ENCODE measurements around the gene ODAPH. TPM values are rescaled to one million over a fixed set of nuclear protein-coding genes. Genes with fewer than 3 reads are reported as not detected.
"Not testable (repeated sequence)": the region's sequence is repeated elsewhere in the genome, so short reads cannot be mapped to it uniquely, and the experiment has no call there.

The ODAPH gene
- polyA plus RNA-seq, 2 donors: not detected

DNA sequence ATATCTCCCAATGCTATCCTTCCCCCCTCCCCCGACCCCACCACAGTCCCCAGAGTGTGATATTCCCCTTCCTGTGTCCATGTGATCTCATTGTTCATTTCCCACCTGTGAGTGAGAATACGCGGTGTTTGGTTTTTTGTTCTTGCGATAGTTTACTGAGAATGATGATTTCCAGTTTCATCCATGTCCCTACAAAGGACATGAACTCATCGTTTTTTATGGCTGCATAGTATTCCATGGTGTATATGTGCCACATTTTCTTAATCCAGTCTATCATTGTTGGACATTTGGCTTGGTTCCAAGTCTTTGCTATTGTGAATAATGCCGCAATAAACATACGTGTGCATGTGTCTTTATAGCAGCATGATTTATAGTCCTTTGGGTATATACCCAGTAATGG is 36.4 kb upstream of the ODAPH start:
- not testable (repeated sequence) for H3K9me3 ChIP-seq (ENCODE audit: control insufficient read depth in 2 of 2, insufficient read depth in 1 of 2, low read depth in 1 of 2, low read length in 1 of 2); H3K4me3 ChIP-seq (ENCODE audit: low read depth in 1 of 2, low read length in 2 of 2); H3K36me3 ChIP-seq (ENCODE audit: control insufficient read depth in 2 of 2, insufficient read depth in 2 of 2, low read length in 1 of 2); H3K27ac ChIP-seq (ENCODE audit: low read depth in 2 of 2, low read length in 1 of 2); H3K4me1 ChIP-seq (ENCODE audit: control insufficient read depth in 2 of 2, insufficient read depth in 2 of 2, low read length in 1 of 2); H3K27me3 ChIP-seq (ENCODE audit: control insufficient read depth in 1 of 2, insufficient read depth in 2 of 2, low read length in 2 of 2)
- 98% methylated on average over 4 of the region's 7 CpGs for WGBS, 2 donors

GRCh38 chr4:75525086-75525485 is 30.8 kb upstream of the ODAPH start:
- Histone ChIP-seq H3K9me3 (ENCODE audit: control insufficient read depth in 2 of 2, insufficient read depth in 1 of 2, low read depth in 1 of 2, low read length in 1 of 2) (no peaks in the 10 kb centered on the region), H3K4me1 (ENCODE audit: control insufficient read depth in 2 of 2, insufficient read depth in 2 of 2, low read length in 1 of 2) (no peaks in the 10 kb centered on the region), H3K4me3 (ENCODE audit: low read depth in 1 of 2, low read length in 2 of 2) (no peak overlapping the region), H3K27me3 (ENCODE audit: control insufficient read depth in 1 of 2, insufficient read depth in 2 of 2, low read length in 2 of 2) (no peaks in the 10 kb centered on the region), H3K36me3 (ENCODE audit: control insufficient read depth in 2 of 2, insufficient read depth in 2 of 2, low read length in 1 of 2) (peaks cover 0 to 3% of the 10 kb centered on the region in 2 donors), H3K27ac (ENCODE audit: low read depth in 2 of 2, low read length in 1 of 2) (no peak overlapping the region)
- WGBS, 2 donors: 95 to 100% methylated on average over 1 of the region's 1 CpG

DNA sequence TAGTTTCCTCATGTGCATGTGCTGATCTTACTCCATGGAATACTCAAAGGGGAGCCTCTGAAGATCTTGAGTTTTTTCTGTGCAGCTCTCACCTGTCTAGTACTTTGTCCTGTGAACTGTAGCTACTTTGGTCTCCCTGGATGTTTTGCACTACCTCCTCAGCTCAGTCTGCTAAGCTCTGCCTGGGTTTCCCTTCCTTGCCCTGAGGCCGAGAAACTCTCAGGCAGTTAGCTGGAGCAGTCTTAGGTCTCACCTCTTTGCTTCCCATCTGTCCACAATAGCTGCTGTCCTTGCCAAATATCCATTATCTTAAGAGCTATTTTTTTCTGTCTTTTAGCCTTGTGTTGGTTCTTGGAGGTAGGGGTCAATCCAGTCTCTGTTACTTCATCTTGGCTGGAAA is 30.0 kb upstream of the ODAPH start:
- H3K36me3 ChIP-seq (ENCODE audit: control insufficient read depth in 2 of 2, insufficient read depth in 2 of 2, low read length in 1 of 2): peaks cover 0 to 3% of the 10 kb centered on the region in 2 donors
- 97 to 100% methylated on average over 1 of the region's 1 CpG for WGBS, 2 donors

GRCh38 chr4:75527482-75527881 is 28.4 kb upstream of the ODAPH start:
- Histone ChIP-seq H3K27ac (ENCODE audit: low read depth in 2 of 2, low read length in 1 of 2) (no peak overlapping the region), H3K9me3 (ENCODE audit: control insufficient read depth in 2 of 2, insufficient read depth in 1 of 2, low read depth in 1 of 2, low read length in 1 of 2) (peaks cover 0 to 2% of the 10 kb centered on the region in 2 donors), H3K36me3 (ENCODE audit: control insufficient read depth in 2 of 2, insufficient read depth in 2 of 2, low read length in 1 of 2) (peaks cover 0 to 8% of the 10 kb centered on the region in 2 donors), H3K27me3 (ENCODE audit: control insufficient read depth in 1 of 2, insufficient read depth in 2 of 2, low read length in 2 of 2) (no peaks in the 10 kb centered on the region), H3K4me3 (ENCODE audit: low read depth in 1 of 2, low read length in 2 of 2) (no peak overlapping the region), H3K4me1 (ENCODE audit: control insufficient read depth in 2 of 2, insufficient read depth in 2 of 2, low read length in 1 of 2) (no peaks in the 10 kb centered on the region)

More for the DNA sequence above, 30.0 kb upstream of the ODAPH start:
- Histone ChIP-seq H3K27ac (ENCODE audit: low read depth in 2 of 2, low read length in 1 of 2) (no peak overlapping the region), H3K4me3 (ENCODE audit: low read depth in 1 of 2, low read length in 2 of 2) (no peak overlapping the region), H3K9me3 (ENCODE audit: control insufficient read depth in 2 of 2, insufficient read depth in 1 of 2, low read depth in 1 of 2, low read length in 1 of 2) (no peaks in the 10 kb centered on the region), H3K4me1 (ENCODE audit: control insufficient read depth in 2 of 2, insufficient read depth in 2 of 2, low read length in 1 of 2) (no peaks in the 10 kb centered on the region), H3K27me3 (ENCODE audit: control insufficient read depth in 1 of 2, insufficient read depth in 2 of 2, low read length in 2 of 2) (no peaks in the 10 kb centered on the region)

DNA sequence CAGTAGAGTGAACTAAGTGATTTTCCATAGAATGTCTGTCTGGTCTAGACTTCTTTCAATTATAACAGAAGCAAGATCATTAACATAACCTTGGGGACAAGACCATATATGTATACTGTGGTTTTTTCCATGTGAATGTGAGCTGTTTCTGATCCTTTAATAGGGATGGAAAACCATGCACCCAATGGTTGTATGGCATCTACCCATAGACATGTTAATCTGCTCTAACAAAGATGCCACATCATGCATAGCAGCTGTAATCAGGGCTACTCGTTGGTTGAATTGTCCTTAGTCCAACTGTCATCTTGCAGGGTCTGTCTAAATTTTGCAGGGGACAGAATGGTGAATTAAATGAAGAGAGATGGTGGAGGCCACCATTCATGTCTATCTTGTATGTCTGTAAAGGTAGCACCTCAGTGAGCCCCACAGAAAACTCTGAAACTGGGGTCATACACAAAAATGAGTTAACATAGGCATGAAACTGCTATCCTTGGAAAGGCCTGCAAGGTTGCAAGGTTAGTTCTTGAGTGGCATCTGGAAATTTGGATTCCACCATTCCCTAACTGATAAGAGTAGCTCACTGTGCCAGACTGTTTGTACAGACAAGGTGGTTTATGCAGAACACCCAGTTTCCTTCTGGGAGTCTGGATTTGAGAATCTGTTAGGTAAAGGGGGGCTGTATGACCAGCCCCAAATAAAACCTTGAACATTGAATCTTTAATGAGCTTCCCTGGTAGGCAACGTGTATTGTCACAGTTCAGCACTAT is 25.1 kb upstream of the ODAPH start:
- Histone ChIP-seq H3K27me3 (ENCODE audit: control insufficient read depth in 1 of 2, insufficient read depth in 2 of 2, low read length in 2 of 2) (no peaks in the 10 kb centered on the region), H3K36me3 (ENCODE audit: control insufficient read depth in 2 of 2, insufficient read depth in 2 of 2, low read length in 1 of 2) (peaks cover 0 to 10% of the 10 kb centered on the region in 2 donors), H3K27ac (ENCODE audit: low read depth in 2 of 2, low read length in 1 of 2) (no peak overlapping the region), H3K9me3 (ENCODE audit: control insufficient read depth in 2 of 2, insufficient read depth in 1 of 2, low read depth in 1 of 2, low read length in 1 of 2) (peaks cover 0 to 5% of the 10 kb centered on the region in 2 donors), H3K4me1 (ENCODE audit: control insufficient read depth in 2 of 2, insufficient read depth in 2 of 2, low read length in 1 of 2) (no peaks in the 10 kb centered on the region), H3K4me3 (ENCODE audit: low read depth in 1 of 2, low read length in 2 of 2) (no peak overlapping the region)
- WGBS, 2 donors: 88 to 95% methylated on average over 2 of the region's 2 CpGs

DNA sequence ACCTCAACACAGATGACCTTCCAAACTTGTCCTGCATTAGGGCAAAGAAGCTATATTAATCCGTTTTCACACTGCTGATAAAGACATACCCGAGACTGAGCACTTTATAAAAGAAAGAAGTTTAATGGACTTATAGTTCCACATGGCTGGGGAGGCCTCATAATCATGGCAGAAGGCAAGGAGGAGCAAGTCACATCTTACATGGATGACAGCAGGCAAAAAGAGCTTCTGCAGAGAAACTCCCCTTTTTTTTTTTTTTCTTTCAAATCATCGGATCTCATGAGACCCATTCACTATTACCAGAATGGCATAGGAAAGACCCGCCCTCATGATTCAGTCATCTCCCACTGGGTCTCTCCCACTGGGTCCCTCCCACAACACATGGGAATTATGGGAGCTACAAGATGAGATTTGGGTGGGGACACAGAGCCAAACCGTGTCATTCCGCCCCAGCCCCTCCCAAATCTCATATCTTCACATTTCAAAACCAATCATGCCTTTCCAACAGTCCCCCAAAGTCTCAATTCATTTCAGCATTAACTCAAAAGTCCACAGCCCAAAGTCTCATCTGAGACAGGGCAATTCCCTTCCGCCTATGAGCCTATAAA is 24.2 kb upstream of the ODAPH start:
- H3K36me3 ChIP-seq (ENCODE audit: control insufficient read depth in 2 of 2, insufficient read depth in 2 of 2, low read length in 1 of 2); H3K27ac ChIP-seq (ENCODE audit: low read depth in 2 of 2, low read length in 1 of 2); H3K9me3 ChIP-seq (ENCODE audit: control insufficient read depth in 2 of 2, insufficient read depth in 1 of 2, low read depth in 1 of 2, low read length in 1 of 2); H3K4me3 ChIP-seq (ENCODE audit: low read depth in 1 of 2, low read length in 2 of 2); H3K27me3 ChIP-seq (ENCODE audit: control insufficient read depth in 1 of 2, insufficient read depth in 2 of 2, low read length in 2 of 2); H3K4me1 ChIP-seq (ENCODE audit: control insufficient read depth in 2 of 2, insufficient read depth in 2 of 2, low read length in 1 of 2): not testable (repeated sequence)
- 79 to 97% methylated on average over 7 of the region's 7 CpGs for WGBS, 2 donors

- not testable (repeated sequence) for H3K9me3 ChIP-seq (ENCODE audit: control insufficient read depth in 2 of 2, insufficient read depth in 1 of 2, low read depth in 1 of 2, low read length in 1 of 2); H3K27ac ChIP-seq (ENCODE audit: low read depth in 2 of 2, low read length in 1 of 2); H3K27me3 ChIP-seq (ENCODE audit: control insufficient read depth in 1 of 2, insufficient read depth in 2 of 2, low read length in 2 of 2); H3K4me1 ChIP-seq (ENCODE audit: control insufficient read depth in 2 of 2, insufficient read depth in 2 of 2, low read length in 1 of 2); H3K4me3 ChIP-seq (ENCODE audit: low read depth in 1 of 2, low read length in 2 of 2); H3K36me3 ChIP-seq (ENCODE audit: control insufficient read depth in 2 of 2, insufficient read depth in 2 of 2, low read length in 1 of 2)
- WGBS, 2 donors: 97 to 98% methylated on average over 4 of the region's 4 CpGs
These were observed 22.5 kb upstream of the ODAPH start for GRCh38 chr4:75533339-75533887.

- H3K9me3 ChIP-seq (ENCODE audit: control insufficient read depth in 2 of 2, insufficient read depth in 1 of 2, low read depth in 1 of 2, low read length in 1 of 2); H3K4me3 ChIP-seq (ENCODE audit: low read depth in 1 of 2, low read length in 2 of 2); H3K36me3 ChIP-seq (ENCODE audit: control insufficient read depth in 2 of 2, insufficient read depth in 2 of 2, low read length in 1 of 2); H3K4me1 ChIP-seq (ENCODE audit: control insufficient read depth in 2 of 2, insufficient read depth in 2 of 2, low read length in 1 of 2); H3K27me3 ChIP-seq (ENCODE audit: control insufficient read depth in 1 of 2, insufficient read depth in 2 of 2, low read length in 2 of 2); H3K27ac ChIP-seq (ENCODE audit: low read depth in 2 of 2, low read length in 1 of 2): not testable (repeated sequence)
These were observed 21.9 kb upstream of the ODAPH start for GRCh38 chr4:75533926-75534325.

GRCh38 chr4:75537308-75537707 is 18.6 kb upstream of the ODAPH start:
- 89 to 92% methylated on average over 6 of the region's 6 CpGs for WGBS, 2 donors
- not testable (repeated sequence) for H3K36me3 ChIP-seq (ENCODE audit: control insufficient read depth in 2 of 2, insufficient read depth in 2 of 2, low read length in 1 of 2); H3K9me3 ChIP-seq (ENCODE audit: control insufficient read depth in 2 of 2, insufficient read depth in 1 of 2, low read depth in 1 of 2, low read length in 1 of 2)

GRCh38 chr4:75542824-75543223 is 13.0 kb upstream of the ODAPH start:
- Histone ChIP-seq H3K4me1 (ENCODE audit: control insufficient read depth in 2 of 2, insufficient read depth in 2 of 2, low read length in 1 of 2) (no peaks in the 10 kb centered on the region), H3K27ac (ENCODE audit: low read depth in 2 of 2, low read length in 1 of 2) (no peak overlapping the region), H3K4me3 (ENCODE audit: low read depth in 1 of 2, low read length in 2 of 2) (no peak overlapping the region), H3K36me3 (ENCODE audit: control insufficient read depth in 2 of 2, insufficient read depth in 2 of 2, low read length in 1 of 2) (no peaks in the 10 kb centered on the region), H3K27me3 (ENCODE audit: control insufficient read depth in 1 of 2, insufficient read depth in 2 of 2, low read length in 2 of 2) (no peaks in the 10 kb centered on the region), H3K9me3 (ENCODE audit: control insufficient read depth in 2 of 2, insufficient read depth in 1 of 2, low read depth in 1 of 2, low read length in 1 of 2) (no peaks in the 10 kb centered on the region)

More at GRCh38 chr4:75537308-75537707, 18.6 kb upstream of the ODAPH start:
- H3K27me3 ChIP-seq (ENCODE audit: control insufficient read depth in 1 of 2, insufficient read depth in 2 of 2, low read length in 2 of 2); H3K4me1 ChIP-seq (ENCODE audit: control insufficient read depth in 2 of 2, insufficient read depth in 2 of 2, low read length in 1 of 2); H3K27ac ChIP-seq (ENCODE audit: low read depth in 2 of 2, low read length in 1 of 2); H3K4me3 ChIP-seq (ENCODE audit: low read depth in 1 of 2, low read length in 2 of 2): not testable (repeated sequence)
